Stimulated activated CD8-positive, alpha-beta memory T cell treated with anti-CD3 and anti-CD28 coated beads, Interleukin-7, amount 100 ng/mL, for 4 hours (primary cell): Measurements from ENCODE around the gene RSPO1.
"Not testable (repeated sequence)": the region's sequence is repeated elsewhere in the genome, so short reads cannot be mapped to it uniquely, and the experiment has no call there.

Experiments used
- DNase-seq, 2 donors: peaks; one replicate each; pipeline ENCODE4 v3.0.0-alpha.2; 2020; ENCODE audit warnings: low read depth in 2 of 2

The RSPO1 gene

GRCh38 chr1:37634244-37634991 lies at the start of gene RSPO1:
Gene RSPO1 (minus strand): TSS chr1:37634892. CDS start chr1:37629661, 5,231 bp downstream.
- no peak for DNase-seq

DNA sequence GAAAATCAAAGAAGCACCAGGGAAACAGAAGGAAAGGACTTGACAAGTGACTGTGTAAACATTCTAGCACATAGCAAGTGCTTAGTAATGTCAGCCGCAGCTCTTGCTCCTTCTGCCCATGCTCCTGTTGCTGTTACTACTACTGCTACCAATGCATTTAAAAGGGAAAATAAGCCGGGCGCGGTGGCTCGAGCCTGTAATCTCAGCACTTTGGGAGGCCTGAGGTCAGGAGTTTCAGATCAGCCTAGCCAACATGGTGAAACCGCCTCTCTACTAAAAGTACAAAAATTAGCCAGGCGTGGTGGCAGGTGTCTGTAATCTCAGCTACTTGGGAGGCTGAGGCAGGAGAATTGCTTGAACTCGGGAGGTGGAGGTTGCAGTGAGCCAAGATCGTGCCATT lies 49.5 kb upstream of the RSPO1 start:
- DNase-seq, result not testable (repeated sequence)

DNA sequence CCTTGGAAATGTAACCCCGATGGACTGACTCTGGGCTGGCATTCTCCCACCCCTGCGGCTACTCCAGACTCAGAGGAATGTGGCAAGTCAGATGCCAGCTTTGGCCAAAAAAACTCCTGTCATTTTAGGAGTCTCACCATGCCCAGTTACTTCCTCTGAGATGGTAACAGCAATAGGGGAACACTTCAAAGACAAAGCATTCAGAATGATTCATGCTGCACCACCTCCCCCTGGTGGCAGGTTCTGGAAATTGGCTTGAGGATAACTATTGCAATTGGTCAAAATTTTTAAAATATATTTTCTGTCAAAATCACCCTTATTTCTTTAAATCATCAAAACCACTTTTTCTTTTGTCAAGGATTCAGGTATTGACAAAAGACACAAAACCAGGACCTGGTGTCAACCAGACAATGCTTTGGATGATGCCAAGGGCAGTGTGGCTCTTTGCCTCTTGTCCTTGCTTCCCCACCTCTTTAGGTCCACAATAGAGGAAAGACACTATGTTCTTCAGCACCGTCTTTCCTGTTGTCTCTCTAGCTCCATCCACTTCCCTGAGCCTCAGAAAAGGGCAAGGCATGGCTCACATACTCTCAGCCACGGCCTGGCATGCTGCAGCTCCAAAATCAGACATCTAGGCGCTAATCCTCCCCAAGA lies 47.8 kb upstream of the RSPO1 start:
- DNase-seq, result peak; percentile 52 to 65

DNA sequence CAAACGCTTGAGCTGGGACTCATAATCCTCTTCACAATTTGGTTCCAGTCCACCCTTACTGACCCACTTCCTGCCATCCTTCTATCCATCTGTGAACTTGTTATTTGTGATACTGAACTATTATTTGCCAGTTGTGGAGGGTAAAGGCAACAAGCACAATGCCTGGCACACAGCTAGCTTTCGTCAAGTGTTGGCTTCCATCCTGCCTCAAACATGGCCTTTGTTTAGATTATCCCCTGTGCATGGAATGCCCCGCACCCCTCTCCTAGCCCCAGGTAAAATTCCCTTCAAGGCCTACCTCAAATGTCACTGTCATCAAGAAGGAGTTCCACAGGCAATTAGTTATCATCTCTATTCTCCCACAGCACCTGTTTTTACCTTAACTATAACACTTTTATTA lies 46.2 kb upstream of the RSPO1 start:
- no peak for DNase-seq

- no peak for DNase-seq
Measured at GRCh38 chr1:37677808-37678207, 43.1 kb upstream of the RSPO1 start.

GRCh38 chr1:37677143-37677439 lies 42.4 kb upstream of the RSPO1 start:
- no peak for DNase-seq

DNA sequence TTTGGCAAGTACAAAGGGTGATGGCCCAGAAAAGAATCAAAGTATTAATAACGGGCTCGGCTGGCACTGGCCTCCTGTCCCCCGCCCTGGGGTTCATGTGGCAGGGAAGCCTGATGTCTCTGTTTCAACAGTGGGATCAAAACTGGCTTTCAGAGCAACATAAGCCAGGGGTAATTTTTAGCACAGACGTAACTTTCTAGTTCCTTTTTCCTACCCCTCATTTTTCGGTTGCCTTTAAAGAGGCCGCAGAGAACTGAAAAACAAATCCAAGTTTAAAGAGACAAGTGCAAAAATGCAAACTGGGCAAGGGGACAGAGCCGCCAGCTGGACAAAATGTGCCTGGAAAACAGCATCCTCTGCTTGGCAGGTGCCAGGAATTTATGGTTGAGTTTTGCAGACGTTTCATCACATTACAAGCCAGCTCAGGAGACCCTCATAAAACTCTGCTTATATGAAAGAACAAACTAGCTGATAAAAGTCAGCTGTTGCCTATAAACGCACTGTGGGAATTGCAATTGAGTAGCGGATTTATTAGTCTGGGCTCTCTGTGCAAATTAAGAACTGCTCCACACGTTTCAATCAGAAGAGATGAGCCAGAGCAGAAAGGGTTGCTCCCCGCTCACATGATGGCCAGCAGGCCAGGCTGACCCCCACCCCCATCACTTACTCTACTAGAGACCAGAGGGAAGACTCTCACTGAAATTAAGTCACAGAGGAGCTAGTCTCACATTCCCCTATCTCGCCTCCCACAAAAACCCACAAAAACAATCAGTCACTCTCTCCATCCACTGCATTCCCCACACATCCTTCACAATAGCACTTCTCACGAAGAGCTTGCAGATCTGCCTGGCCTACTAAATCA lies 41.8 kb upstream of the RSPO1 start:
- no peak for DNase-seq

- no peak for DNase-seq
Measured at GRCh38 chr1:37673920-37674319, 39.2 kb upstream of the RSPO1 start.

DNA sequence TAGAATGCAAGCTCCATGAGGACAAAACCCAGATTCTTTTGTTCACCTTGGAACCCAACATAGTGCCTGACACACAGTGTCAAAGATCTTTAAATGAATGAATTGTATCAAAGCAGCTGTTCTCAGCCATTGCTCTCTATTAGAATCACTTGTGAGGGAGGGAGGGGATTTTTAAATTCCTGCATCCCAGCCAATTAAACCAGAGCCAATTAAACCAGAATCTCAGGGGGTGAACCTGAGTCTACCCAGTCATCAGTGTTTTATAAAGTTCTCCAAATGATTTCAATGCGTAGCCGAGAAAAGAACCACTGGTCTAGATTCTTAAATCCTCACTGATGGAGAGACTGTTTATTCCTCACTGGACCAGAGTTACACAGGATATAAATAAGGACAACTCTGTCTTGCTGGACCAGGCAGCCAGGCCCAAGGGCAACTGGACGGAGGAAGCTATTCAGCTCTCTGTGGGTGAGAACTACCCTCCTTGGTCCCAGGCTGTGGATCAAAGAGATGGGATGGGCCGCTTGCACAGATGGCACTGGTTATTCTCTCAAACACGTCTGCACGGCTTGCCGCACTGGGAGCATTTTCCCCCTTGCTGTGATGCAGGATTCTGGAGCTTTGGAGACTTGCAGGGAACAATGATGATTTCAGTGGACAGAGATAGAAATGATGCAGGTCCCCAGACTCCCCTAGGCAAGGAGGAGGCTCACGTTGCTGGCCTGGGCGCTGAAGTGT lies 37.6 kb upstream of the RSPO1 start:
- DNase-seq, result no peak

GRCh38 chr1:37671261-37671660 lies 36.6 kb upstream of the RSPO1 start:
- no peak for DNase-seq

GRCh38 chr1:37670133-37670532 lies 35.4 kb upstream of the RSPO1 start:
- DNase-seq, result no peak

- DNase-seq, result no peak
Measured at GRCh38 chr1:37667023-37667671, 32.5 kb upstream of the RSPO1 start.

- no peak for DNase-seq
Measured at GRCh38 chr1:37666241-37666867, 31.7 kb upstream of the RSPO1 start.

- no peak for DNase-seq
Measured at GRCh38 chr1:37663426-37664000, 28.8 kb upstream of the RSPO1 start.

DNA sequence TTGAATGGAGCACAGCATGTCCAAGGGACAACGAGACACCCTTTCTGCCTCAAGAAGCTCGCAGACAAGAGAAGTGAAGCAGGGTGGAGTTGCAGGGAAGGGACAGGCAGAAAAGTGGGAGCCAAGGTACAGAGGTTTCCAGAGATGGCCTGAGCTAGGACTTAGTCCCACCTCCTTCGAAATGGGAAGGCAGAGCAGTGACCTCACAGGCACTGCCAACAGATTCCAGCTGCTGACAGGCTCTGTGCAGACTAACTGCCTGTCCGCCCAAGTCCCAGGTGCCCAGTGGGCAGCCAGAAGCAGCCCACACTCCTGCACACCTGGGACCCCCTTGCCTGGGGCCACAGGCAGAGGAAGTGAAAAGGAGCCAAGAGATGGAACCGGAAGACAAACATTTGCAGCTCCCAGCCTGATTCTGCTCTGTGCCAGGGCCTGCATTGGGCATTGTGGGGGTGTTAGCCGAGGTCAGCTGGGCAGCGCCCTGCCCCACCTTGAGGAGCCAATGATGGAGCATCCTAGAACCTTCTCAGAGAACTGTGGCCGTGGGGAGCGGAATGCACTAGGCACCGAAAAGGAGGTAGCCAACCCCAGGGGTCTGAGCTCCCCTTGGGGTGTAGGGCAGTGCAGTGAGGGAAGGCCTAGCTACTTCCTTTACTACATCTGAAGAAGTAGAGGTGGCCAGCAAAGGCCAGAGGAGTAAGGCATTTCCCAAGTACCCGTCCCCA lies 27.5 kb upstream of the RSPO1 start:
- no peak for DNase-seq

GRCh38 chr1:37661401-37661800 lies 26.7 kb upstream of the RSPO1 start:
- no peak for DNase-seq

DNA sequence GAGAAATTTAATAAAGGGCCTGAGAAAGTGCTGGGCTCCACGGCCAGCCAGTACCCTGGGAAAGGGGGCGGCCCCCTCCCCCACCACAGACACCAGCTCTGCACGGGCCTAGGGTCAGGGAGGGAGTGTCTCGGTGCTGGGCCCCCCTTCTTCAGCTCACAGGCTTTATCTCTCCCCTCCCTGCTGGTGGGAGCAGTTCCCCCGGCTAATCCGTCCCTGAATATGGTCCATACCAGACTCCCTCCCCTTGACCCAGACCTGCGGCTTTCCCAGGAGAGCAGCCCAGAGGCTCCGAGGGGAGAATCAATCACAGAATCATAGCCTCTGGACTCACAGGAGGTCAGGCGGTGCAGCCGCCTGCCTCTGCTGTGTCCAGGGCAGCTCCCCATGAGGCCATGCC lies 26.0 kb upstream of the RSPO1 start:
- DNase-seq, result no peak

DNA sequence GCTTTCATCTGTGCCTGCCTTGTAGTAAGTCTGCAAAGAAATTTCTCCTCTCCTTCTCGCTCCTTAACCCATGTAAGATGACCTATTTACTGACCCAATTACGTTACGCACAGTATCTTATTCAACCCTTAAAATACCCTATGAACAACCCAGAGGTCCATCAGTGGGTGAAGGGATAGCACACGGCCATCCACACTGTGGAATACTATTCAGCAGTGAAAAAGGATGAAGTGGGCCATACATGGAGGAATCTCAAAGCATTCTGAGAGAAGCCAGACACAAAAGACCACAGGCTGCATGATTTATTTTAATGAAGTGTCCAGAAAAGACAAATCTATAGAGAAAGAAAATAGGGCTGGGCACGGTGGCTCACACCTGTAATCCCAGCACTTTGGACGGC lies 23.8 kb upstream of the RSPO1 start:
- DNase-seq, result no peak

DNA sequence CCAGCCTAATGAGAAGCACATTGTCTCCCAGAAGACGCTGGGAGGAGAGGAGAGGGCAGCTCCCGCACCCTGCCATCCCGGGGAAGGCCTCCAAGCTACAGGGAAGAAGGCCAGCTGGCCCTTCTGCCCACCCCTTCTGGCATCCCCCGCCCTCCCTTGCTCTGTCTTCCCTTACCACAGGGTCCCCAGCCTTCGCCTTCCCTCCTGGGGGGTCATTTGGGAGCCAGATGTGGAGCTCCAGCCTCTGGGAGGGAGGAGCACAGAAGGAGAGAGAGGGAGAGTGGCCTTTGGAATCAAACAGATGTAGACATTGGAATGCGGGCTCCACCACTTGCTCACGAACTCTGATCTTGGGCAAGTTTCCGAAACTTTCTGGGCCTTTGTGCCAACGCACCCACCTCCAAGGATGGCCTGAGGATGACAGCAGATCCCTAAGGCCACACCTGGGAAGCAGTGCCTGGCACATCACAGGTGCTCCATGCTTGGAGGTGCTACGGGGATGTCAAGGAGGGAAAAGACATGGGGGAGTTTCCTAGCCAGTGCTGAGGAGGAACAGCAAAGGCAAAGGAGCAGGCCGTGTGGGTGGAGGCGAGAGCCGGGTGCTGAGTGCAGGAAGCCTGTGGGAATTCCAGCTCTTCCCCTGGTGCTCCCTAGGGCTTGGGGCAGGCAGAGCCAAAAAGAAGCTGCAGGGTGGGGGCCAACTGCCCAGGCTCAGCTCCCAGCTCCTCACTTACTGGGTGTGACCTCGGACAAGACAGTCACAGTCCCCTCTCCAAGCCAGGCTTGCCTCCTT lies 23.1 kb upstream of the RSPO1 start:
- no peak for DNase-seq
